Endothelial cell of umbilical vein (primary cell): ENCODE measurements around the gene ST6GALNAC6. TPM values are rescaled to one million over a fixed set of nuclear protein-coding genes. Genes with fewer than 3 reads are reported as not detected.

Source experiments
- BruUV-seq: library from RNA; stranded (reverse); fragments of 400-500 nt; replicated peaks from 2 replicates; lab custom pipeline; 2021; lab: Mats Ljungman, UMichigan
- CTCF ChIA-PET: fragments of 300-600, 350-600 bp; sonication (Branson Sonifier 250); formaldehyde crosslinking; loops from one replicate; lab custom pipeline; 2021; ENCODE audit warnings: antibody characterized with exemption, inconsistent platforms; lab: Charles Lee
- POLR2A ChIA-PET: fragments of 300-600, 350-600 bp; sonication (Branson Sonifier 250); formaldehyde crosslinking; loops from one replicate; lab custom pipeline; 2021; ENCODE audit warnings: antibody characterized with exemption, inconsistent platforms; lab: Charles Lee
- DNase-seq: peaks from one replicate; pipeline ENCODE4 v3.0.0-alpha.2; 2011; ENCODE audit warnings: low read depth, low spot score
- FAIRE-seq: peaks from 2 replicates; lab custom pipeline; 2011; peaks lifted over from hg19 to GRCh38; lab: Jason Lieb, UNC
- H2AFZ ChIP-seq: 2 replicates; pipeline ENCODE4 v1.6.0; 2012; ENCODE audit warnings: low read depth, low read length, control low read depth, inconsistent platforms
- H3K27ac ChIP-seq: 2 replicates; pipeline ENCODE4 v1.5.1; 2011; ENCODE audit warnings: low read depth, mild to moderate bottlenecking, control low read depth, low read length, moderate library complexity; ENCODE audit not compliant: insufficient read depth
- H3K27me3 ChIP-seq, 2 experiments: 2 replicates each; pipeline versions ENCODE4 v1.6.0 to v1.6.1; 2011; ENCODE audit warnings: low read length in 2 of 2, mixed read lengths in 1 of 2; ENCODE audit not compliant: control insufficient read depth in 2 of 2, insufficient read depth in 2 of 2
- H3K36me3 ChIP-seq, 2 experiments: 2 replicates in 1 of 2; 3 replicates in 1 of 2; pipeline ENCODE4 v1.5.1; 2011; ENCODE audit warnings: low read length in 2 of 2, mild to moderate bottlenecking in 1 of 2, moderate library complexity in 1 of 2; ENCODE audit not compliant: control insufficient read depth in 2 of 2, insufficient read depth in 2 of 2; ENCODE audit errors: extremely low read depth in 1 of 2
- H3K4me1 ChIP-seq: 3 replicates; pipeline ENCODE4 v1.5.1; 2011; ENCODE audit warnings: mild to moderate bottlenecking, low read length; ENCODE audit not compliant: control insufficient read depth, insufficient read depth; ENCODE audit errors: extremely low read depth
- H3K4me2 ChIP-seq: 2 replicates; pipeline ENCODE4 v1.6.1; 2011; ENCODE audit warnings: low read length, control low read depth, mixed read lengths; ENCODE audit not compliant: insufficient read depth
- H3K4me3 ChIP-seq, 3 experiments: fragments of 200-600 bp in 1 of 3; sonication (generic), shearing (Covaris generic) in 1 of 3; replicated peaks in 1 of 3; 2 replicates each; pipeline ENCODE4 v1.5.1; 2011 to 2016; ENCODE audit warnings: control low read depth in 3 of 3, low read length in 3 of 3, mild to moderate bottlenecking in 2 of 3, inconsistent platforms in 1 of 3, low read depth in 1 of 3, moderate library complexity in 1 of 3; ENCODE audit not compliant: insufficient read depth in 1 of 3
- H3K79me2 ChIP-seq: 2 replicates; pipeline ENCODE4 v1.6.0; 2012; ENCODE audit warnings: low read length, inconsistent platforms; ENCODE audit not compliant: control insufficient read depth, insufficient read depth
- H3K9ac ChIP-seq: replicated peaks from 2 replicates; pipeline ENCODE3; 2011; ENCODE audit warnings: low read length, control low read depth; ENCODE audit not compliant: insufficient read depth; ENCODE audit errors: extremely low read depth
- H3K9me1 ChIP-seq: replicated peaks from 3 replicates; pipeline ENCODE4 v1.6.0; 2011; ENCODE audit warnings: mild to moderate bottlenecking, low read length; ENCODE audit not compliant: control insufficient read depth, insufficient read depth; ENCODE audit errors: extremely low read depth
- H3K9me3 ChIP-seq: replicated peaks from 2 replicates; pipeline ENCODE4 v1.5.1; 2012; ENCODE audit warnings: low read length, inconsistent platforms; ENCODE audit not compliant: control insufficient read depth, insufficient read depth
- H4K20me1 ChIP-seq: replicated peaks from 2 replicates; pipeline ENCODE3; 2011; ENCODE audit warnings: mild to moderate bottlenecking, low read length; ENCODE audit not compliant: control insufficient read depth, insufficient read depth; ENCODE audit errors: extremely low read depth
- EZH2 ChIP-seq: IDR thresholded peaks from 2 replicates; pipeline ENCODE4 v1.6.1; 2012; ENCODE audit warnings: borderline replicate concordance, low read depth, mild to moderate bottlenecking, moderate library complexity, low read length, inconsistent platforms; ENCODE audit not compliant: severe bottlenecking
- FOS ChIP-seq: IDR thresholded peaks from 2 replicates; pipeline ENCODE4 v1.6.1; 2011; ENCODE audit warnings: mild to moderate bottlenecking, low read length, moderate library complexity, borderline replicate concordance; ENCODE audit not compliant: insufficient read depth
- GATA2 ChIP-seq: IDR thresholded peaks from 2 replicates; pipeline ENCODE4 v1.7.0; 2011; ENCODE audit warnings: low read depth, mild to moderate bottlenecking, moderate library complexity, mixed read lengths, low read length; ENCODE audit not compliant: insufficient read length, insufficient read depth
- JUN ChIP-seq: IDR thresholded peaks from 2 replicates; pipeline ENCODE4 v1.6.1; 2011; ENCODE audit warnings: borderline replicate concordance, low read depth; ENCODE audit not compliant: insufficient read length, insufficient read depth
- MYC ChIP-seq: IDR thresholded peaks from one replicate; pipeline ENCODE4 v1.6.1; 2011; ENCODE audit warnings: mild to moderate bottlenecking, low read depth, low read length
- POLR2A ChIP-seq: IDR thresholded peaks from 2 replicates; pipeline ENCODE4 v1.6.1; 2012; ENCODE audit warnings: low read depth, mild to moderate bottlenecking, control low read depth, low read length
- POLR2AphosphoS5 ChIP-seq: IDR thresholded peaks from 2 replicates; pipeline ENCODE4 v1.6.1; 2012; ENCODE audit warnings: low read depth, mild to moderate bottlenecking, control low read depth, low read length, moderate library complexity; ENCODE audit not compliant: insufficient read depth
- dilution Hi-C: fragments of 300-500 bp; cut with MboI; formaldehyde crosslinking; loops from one replicate; pipeline ENCODE4 v1.15.0; 2019; ENCODE audit warnings: low sequenced_read_pairs; ENCODE audit not compliant: extremely low pct_ligation_motif_present
- intact Hi-C: fragments of 100-400 bp; cut with micrococcal nuclease; formaldehyde crosslinking; loops from one replicate; pipeline ENCODE4 v1.10.0; 2022
- polyA plus RNA-seq, 4 experiments: library from polyadenylated mRNA; depleted of rRNA in 3 of 4; stranded (reverse) in 3 of 4; unstranded in 1 of 4; fragments of >200 nt; gene quantifications; 2 replicates each; pipeline versions ENCODE4 v1.2.1 to v1.2.3, GENCODE V29; 2011 to 2012; ENCODE audit warnings: missing spikeins in 1 of 4
- total RNA-seq: library from RNA; stranded (reverse); gene quantifications from 2 replicates; pipeline ENCODE4 v1.2.3, GENCODE V29; 2021
- TF ChIP-seq, protein P1 (sequence below): IDR thresholded peaks from 2 replicates; pipeline ENCODE4 v1.6.1; 2011; ENCODE audit not compliant: insufficient read depth, insufficient read length
- TF ChIP-seq, protein P2 (sequence below), 2 donors: IDR thresholded peaks; 1 replicate in 1 of 2; 2 replicates in 1 of 2; pipeline ENCODE4 v1.5.1; 2011; ENCODE audit warnings: low read length in 2 of 2, mild to moderate bottlenecking in 2 of 2, moderate library complexity in 2 of 2, control low read depth in 1 of 2, inconsistent platforms in 1 of 2, low read depth in 1 of 2; ENCODE audit not compliant: insufficient read depth in 1 of 2; ENCODE audit errors: extremely low read depth in 1 of 2

The ST6GALNAC6 gene
- total and polyA plus RNA-seq, 2 donors (not counting 3 experiments of a cell fraction or from before 2014, with no cell fraction given) = 43.0 to 78.9 TPM

DNA sequence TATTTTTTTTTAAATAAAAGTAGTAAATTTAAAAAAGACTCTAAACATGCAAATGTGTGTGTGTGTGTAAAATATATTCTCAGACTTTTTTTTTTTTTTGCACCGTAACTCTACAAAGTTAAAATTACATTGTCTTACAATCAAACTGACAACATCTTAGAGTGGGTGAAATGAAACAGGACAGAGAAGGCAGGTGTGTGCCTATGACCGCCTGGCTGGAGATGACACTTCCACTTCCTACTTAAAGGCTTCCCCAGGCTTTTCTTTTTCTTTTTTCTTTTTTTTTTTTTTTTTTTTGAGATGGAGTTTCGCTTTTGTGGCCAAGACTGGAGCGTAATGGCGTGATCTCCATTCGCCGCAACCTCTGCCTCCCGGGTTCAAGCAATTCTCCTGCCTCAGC is 19.3 kb downstream of the ST6GALNAC6 start:
- TF ChIP-seq POLR2A (no peak), EZH2 (no peak)
- TF ChIP-seq, protein P1, sequence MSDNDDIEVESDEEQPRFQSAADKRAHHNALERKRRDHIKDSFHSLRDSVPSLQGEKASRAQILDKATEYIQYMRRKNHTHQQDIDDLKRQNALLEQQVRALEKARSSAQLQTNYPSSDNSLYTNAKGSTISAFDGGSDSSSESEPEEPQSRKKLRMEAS = no peak
- Histone ChIP-seq H3K27ac (no peak overlapping the region), H3K4me3 (no peak overlapping the region), H3K36me3 (no peaks in the 10 kb centered on the region), H3K9me3 (no peaks in the 10 kb centered on the region), H3K79me2 (peaks cover 17% of the 10 kb centered on the region), H3K4me1 (peaks cover 22% of the 10 kb centered on the region), H4K20me1 (no peaks in the 10 kb centered on the region), H3K4me2 (no peak overlapping the region), H3K9ac (no peak overlapping the region), H2AFZ (no peak overlapping the region), H3K9me1 (no peaks in the 10 kb centered on the region), H3K27me3 (no peaks in the 10 kb centered on the region)
- dilution Hi-C loops = no loop called here
- ChIA-PET POLR2A (no interaction called here), CTCF (no interaction called here)
- BruUV-seq = no TSS peak
- no peak for DNase-seq
- intact Hi-C loops = no loop called here
- no peak for FAIRE-seq

DNA sequence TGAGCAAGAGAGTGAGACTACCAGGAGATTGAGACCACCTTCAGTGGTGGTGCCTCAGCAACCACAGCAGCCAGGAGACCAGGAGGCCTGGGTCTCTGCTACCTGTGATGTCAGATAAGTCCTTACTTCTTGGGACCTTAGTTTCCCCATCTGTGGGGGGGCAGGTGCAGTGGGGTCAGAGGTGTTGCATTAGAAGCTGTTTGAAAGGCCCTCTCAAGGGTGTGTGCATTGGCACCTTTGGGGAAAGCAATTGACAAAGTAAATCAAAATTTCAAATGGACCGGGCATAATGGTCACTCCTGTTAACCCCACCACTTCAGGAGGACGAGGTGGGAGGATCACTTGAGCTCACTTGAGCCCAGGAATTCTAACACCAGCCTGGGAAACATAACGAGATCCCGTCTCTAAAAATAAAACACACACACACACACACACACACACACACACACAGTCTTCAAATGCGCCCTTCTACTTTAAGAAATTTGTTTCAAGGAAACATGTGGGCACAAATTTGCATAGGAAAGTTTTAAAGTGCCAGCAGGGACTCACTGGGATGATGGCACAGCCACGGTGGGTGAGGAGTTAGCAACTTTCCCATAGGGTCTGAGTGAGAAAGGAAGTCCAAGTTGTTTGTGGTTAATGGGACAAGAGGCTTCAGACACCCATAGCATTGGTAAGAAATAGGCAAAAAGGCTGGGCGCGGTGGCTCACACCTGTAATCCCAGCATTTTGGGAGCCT is 20.6 kb downstream of the ST6GALNAC6 start:
- dilution Hi-C loops = no loop called here
- H3K27me3 ChIP-seq = no peaks in the 10 kb centered on the region
- DNase-seq (no peak), FAIRE-seq (no peak)
- CTCF ChIA-PET = interaction anchor here (1.8 kb wide), 1 partner anchor 42 kb away, joined by 5 read pairs; no protein-coding TSS in a partner anchor
- no peak overlapping the region for H3K9ac ChIP-seq
- H3K9me3 ChIP-seq = no peaks in the 10 kb centered on the region
- H3K27ac ChIP-seq = no peak overlapping the region
- H3K36me3 ChIP-seq = no peaks in the 10 kb centered on the region
- intact Hi-C loops = no loop called here
- POLR2A ChIA-PET = no interaction called here
- no peaks in the 10 kb centered on the region for H4K20me1 ChIP-seq
- no peaks in the 10 kb centered on the region for H3K9me1 ChIP-seq
- BruUV-seq = no TSS peak
- H2AFZ ChIP-seq = no peak overlapping the region
- H3K79me2 ChIP-seq = peaks cover 18% of the 10 kb centered on the region
- H3K4me3 ChIP-seq = no peak overlapping the region
- H3K4me2 ChIP-seq = no peak overlapping the region
- TF ChIP-seq MYC (no peak), POLR2A (no peak), FOS (no peak), JUN (no peak), POLR2AphosphoS5 (no peak), EZH2 (no peak), GATA2 (no peak)
- TF ChIP-seq, protein P2, sequence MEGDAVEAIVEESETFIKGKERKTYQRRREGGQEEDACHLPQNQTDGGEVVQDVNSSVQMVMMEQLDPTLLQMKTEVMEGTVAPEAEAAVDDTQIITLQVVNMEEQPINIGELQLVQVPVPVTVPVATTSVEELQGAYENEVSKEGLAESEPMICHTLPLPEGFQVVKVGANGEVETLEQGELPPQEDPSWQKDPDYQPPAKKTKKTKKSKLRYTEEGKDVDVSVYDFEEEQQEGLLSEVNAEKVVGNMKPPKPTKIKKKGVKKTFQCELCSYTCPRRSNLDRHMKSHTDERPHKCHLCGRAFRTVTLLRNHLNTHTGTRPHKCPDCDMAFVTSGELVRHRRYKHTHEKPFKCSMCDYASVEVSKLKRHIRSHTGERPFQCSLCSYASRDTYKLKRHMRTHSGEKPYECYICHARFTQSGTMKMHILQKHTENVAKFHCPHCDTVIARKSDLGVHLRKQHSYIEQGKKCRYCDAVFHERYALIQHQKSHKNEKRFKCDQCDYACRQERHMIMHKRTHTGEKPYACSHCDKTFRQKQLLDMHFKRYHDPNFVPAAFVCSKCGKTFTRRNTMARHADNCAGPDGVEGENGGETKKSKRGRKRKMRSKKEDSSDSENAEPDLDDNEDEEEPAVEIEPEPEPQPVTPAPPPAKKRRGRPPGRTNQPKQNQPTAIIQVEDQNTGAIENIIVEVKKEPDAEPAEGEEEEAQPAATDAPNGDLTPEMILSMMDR (IDR thresholded peaks at IDR 0.05; ENCODE audit: extremely low read depth in 1 of 2, insufficient read depth in 1 of 2, low read depth in 1 of 2, low read length in 2 of 2) = no peak
- TF ChIP-seq, protein P1 = no peak
- peaks cover 22% of the 10 kb centered on the region for H3K4me1 ChIP-seq
